GM13977 (cell line): ENCODE measurements around the gene ACTL7B.

Source experiments
- DNase-seq: peaks from one replicate; pipeline ENCODE4 v3.0.0; 2012; ENCODE audit warnings: low spot score
- in situ Hi-C: fragments of 300-500 bp; cut with MboI; formaldehyde crosslinking; loops from one replicate; pipeline ENCODE4 v1.12.0; 2022; ENCODE audit warnings: low sequenced_read_pairs, low pct_unique_long_range_greater_than_20kb, mixed read lengths, inconsistent platforms; ENCODE audit not compliant: unreplicated experiment
- TF ChIP-seq, protein P1 (sequence below): IDR thresholded peaks from 2 replicates; pipeline ENCODE4 v1.5.1; 2012; ENCODE audit warnings: mild to moderate bottlenecking, control low read depth; ENCODE audit not compliant: insufficient read depth; ENCODE audit errors: extremely low read depth, missing control alignments

The ACTL7B gene

DNA sequence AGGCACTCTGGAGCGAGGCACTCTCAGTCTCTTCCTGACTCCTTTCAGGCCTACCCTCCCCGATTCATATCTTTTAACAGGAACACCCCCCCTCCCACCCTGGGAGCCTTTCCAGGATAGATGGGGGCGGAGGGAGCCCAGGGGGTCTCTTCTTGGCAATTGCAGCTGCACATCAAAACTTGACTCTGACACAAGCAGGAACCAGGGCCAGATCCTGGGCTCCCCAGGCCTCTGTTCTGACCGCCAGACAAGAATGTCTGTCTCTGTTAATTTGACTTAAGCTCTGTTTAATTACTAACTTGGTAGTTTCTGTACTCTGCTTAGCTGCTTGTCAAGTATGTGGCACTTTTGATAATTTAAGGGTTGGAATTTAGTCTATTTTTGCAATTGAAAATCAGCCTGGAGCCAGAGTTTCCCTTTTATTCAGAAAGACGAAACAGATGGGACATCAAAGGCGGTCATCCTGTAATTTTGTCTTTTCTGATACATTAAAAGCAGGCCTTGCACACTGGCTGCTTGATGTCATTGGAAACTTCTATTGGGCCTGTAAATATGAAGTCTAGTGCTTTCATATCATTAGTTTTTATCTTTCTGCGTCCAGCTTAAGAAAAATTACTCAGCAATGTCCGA is 43.3 kb downstream of the ACTL7B start:
- no peak for DNase-seq
- in situ Hi-C loops = no loop called here
- TF ChIP-seq, protein P1, sequence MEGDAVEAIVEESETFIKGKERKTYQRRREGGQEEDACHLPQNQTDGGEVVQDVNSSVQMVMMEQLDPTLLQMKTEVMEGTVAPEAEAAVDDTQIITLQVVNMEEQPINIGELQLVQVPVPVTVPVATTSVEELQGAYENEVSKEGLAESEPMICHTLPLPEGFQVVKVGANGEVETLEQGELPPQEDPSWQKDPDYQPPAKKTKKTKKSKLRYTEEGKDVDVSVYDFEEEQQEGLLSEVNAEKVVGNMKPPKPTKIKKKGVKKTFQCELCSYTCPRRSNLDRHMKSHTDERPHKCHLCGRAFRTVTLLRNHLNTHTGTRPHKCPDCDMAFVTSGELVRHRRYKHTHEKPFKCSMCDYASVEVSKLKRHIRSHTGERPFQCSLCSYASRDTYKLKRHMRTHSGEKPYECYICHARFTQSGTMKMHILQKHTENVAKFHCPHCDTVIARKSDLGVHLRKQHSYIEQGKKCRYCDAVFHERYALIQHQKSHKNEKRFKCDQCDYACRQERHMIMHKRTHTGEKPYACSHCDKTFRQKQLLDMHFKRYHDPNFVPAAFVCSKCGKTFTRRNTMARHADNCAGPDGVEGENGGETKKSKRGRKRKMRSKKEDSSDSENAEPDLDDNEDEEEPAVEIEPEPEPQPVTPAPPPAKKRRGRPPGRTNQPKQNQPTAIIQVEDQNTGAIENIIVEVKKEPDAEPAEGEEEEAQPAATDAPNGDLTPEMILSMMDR = no peak

DNA sequence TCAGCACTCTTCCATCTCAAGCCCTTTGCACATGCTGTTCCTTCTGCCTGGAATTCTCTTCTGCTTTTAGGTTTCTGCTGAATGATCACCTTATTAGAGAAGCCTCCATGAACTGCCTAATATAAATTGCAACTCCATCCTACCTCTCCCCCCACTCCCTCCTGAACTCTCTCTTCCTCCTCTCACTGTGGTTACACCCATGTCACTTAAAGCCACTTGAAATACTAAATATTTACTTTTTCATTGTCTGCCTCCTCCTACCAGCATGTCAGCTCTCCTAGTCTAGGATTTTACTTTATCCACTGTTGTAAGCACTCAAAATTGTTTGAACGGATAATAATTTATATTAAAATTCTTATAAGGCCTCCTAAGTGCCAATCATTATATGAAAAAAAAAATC is 43.8 kb downstream of the ACTL7B start:
- in situ Hi-C loops = no loop called here
- no peak for DNase-seq
- TF ChIP-seq, protein P1 = no peak

DNA sequence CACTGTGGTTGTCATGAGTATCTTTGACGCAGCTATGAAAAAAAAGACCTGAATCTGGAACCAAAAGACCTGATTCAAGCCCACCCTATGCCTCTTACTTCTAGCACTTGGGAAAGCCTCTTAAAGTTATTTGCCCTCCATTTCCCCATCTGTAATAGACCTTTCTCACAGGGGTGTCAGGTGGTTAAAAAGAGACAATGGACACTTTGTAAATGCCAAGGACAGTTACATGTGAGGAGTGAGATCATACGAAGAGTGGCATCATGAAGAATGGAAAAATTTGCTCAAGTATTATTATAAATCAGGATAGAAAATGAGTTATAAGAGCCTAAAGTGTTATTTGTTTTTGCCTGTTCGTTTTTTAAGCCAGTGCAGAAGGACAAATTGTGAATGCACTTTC is 46.5 kb downstream of the ACTL7B start:
- no peak for DNase-seq
- in situ Hi-C loops = no loop called here
- TF ChIP-seq, protein P1 = no peak
